ENCODE measurements around the gene DNAJA1.

Gene DNAJA1

DNA sequence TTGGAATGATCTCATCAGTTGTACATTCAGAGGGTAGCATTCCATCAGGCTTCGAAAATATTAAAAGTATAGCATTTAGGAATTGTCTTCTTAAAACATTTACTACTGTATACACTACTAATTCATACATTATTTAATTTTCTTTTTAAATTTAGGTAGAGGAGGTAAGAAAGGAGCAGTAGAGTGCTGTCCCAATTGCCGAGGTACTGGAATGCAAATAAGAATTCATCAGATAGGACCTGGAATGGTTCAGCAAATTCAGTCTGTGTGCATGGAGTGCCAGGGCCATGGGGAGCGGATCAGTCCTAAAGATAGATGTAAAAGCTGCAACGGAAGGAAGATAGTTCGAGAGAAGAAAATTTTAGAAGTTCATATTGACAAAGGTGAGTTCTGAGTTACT, 5.2 kb downstream of the DNAJA1 start:
- no peak overlapping the region for H3K27ac Mint-ChIP-seq
- H3K4me3 Mint-ChIP-seq: no peak overlapping the region
- no peaks in the 10 kb centered on the region for H3K27me3 Mint-ChIP-seq (ENCODE audit: low read depth)
- H3K4me1 Mint-ChIP-seq: peaks cover 39% of the 10 kb centered on the region
- H3K36me3 Mint-ChIP-seq (ENCODE audit: low read depth): peaks cover 79% of the 10 kb centered on the region
- H3K9me3 Mint-ChIP-seq: no peaks in the 10 kb centered on the region
- TF ChIP-seq, protein P1, sequence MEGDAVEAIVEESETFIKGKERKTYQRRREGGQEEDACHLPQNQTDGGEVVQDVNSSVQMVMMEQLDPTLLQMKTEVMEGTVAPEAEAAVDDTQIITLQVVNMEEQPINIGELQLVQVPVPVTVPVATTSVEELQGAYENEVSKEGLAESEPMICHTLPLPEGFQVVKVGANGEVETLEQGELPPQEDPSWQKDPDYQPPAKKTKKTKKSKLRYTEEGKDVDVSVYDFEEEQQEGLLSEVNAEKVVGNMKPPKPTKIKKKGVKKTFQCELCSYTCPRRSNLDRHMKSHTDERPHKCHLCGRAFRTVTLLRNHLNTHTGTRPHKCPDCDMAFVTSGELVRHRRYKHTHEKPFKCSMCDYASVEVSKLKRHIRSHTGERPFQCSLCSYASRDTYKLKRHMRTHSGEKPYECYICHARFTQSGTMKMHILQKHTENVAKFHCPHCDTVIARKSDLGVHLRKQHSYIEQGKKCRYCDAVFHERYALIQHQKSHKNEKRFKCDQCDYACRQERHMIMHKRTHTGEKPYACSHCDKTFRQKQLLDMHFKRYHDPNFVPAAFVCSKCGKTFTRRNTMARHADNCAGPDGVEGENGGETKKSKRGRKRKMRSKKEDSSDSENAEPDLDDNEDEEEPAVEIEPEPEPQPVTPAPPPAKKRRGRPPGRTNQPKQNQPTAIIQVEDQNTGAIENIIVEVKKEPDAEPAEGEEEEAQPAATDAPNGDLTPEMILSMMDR (IDR thresholded peaks at IDR 0.05; ENCODE audit: unreplicated experiment in 3 of 3): no peak

DNA sequence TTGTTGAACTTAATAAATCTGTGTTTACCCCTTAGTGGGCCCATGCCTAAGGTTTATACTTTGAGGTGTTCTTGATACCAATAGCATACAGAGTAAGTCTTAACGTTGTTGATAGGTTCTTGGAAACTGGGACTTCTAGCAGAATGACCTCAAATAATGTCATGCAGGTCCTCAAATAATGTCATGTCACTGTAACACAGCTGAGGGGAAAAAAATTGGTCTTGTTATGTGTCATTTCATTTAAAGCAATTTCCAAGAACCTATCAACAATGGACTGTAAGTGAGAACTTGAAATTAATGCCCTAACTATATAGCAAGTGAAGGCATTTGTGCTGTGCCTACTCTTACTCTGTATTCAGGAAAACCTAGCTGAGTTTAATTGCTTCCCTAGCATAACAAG, 7.2 kb downstream of the DNAJA1 start:
- TF ChIP-seq, protein P1 (IDR thresholded peaks at IDR 0.05; ENCODE audit: unreplicated experiment in 3 of 3): no peak
- Mint-ChIP-seq H3K4me3 (no peak overlapping the region), H3K27me3 (ENCODE audit: low read depth) (no peaks in the 10 kb centered on the region), H3K4me1 (peaks cover 25% of the 10 kb centered on the region), H3K9me3 (no peaks in the 10 kb centered on the region), H3K27ac (peak overlapping the region; percentile 9 to 50 (median 17)), H3K36me3 (ENCODE audit: low read depth) (peaks cover 83% of the 10 kb centered on the region)

DNA sequence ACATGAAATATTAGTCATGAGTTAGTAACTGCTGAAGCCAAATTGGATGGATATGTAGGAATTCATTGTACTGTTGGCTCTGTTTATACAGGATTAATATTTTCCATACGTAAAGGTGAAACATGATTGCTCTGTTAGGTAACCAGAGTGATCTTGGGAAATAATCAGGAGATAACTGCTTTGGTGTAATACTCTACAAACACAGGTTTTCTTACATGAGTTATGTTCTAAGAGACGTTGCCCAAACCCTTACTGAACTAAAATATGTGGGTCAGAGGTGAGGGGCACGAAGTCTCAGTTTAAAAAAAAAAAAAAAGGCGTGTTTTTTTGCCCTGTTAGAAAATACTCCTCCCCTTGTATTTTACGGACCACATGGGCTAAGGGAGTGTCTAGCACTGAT, 7.8 kb downstream of the DNAJA1 start:
- peak overlapping the region; percentile 9 to 50 (median 17) for H3K27ac Mint-ChIP-seq
- H3K9me3 Mint-ChIP-seq: no peaks in the 10 kb centered on the region
- no peaks in the 10 kb centered on the region for H3K27me3 Mint-ChIP-seq (ENCODE audit: low read depth)
- H3K36me3 Mint-ChIP-seq (ENCODE audit: low read depth): peaks cover 85% of the 10 kb centered on the region
- H3K4me3 Mint-ChIP-seq: no peak overlapping the region
- TF ChIP-seq, protein P1 (IDR thresholded peaks at IDR 0.05; ENCODE audit: unreplicated experiment in 3 of 3): no peak
- peaks cover 23% of the 10 kb centered on the region for H3K4me1 Mint-ChIP-seq

DNA sequence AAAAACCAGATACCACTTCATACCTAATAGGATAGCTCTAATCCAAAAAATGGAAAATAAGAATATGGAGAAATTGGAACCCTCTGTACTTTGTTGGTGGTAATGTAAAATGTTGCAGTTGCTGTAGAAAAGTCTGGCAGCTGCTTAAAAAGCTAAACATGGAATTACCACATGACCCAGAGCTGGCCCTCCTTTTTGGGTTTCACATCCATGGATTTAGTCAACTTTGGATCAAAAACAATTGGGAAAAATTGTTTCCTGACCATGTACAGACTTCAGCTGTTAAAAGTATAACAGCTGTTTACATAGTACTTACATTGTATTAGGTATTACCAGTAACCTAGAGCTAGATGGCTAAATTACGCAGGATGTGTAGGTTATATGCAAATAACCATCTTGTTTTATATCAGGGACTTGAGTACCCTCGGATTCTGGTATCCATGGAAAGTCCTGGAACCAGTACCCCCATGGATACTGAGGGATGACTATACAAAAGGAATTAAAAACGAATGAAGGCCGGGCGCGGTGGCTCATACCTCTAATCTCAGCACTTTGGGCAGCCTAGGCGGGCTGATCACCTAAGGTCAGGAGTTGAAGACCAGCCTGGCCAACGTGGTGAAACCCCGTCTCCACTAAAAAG, 15.8 kb downstream of the DNAJA1 start:
- H3K27ac Mint-ChIP-seq: peak overlapping the region; percentile 28 to 54 (median 45)
- H3K36me3 Mint-ChIP-seq (ENCODE audit: low read depth): peaks cover 32% of the 10 kb centered on the region
- H3K27me3 Mint-ChIP-seq (ENCODE audit: low read depth): no peaks in the 10 kb centered on the region
- H3K9me3 Mint-ChIP-seq: no peaks in the 10 kb centered on the region
- peaks cover 17% of the 10 kb centered on the region for H3K4me1 Mint-ChIP-seq
- no peak overlapping the region for H3K4me3 Mint-ChIP-seq
- TF ChIP-seq, protein P1 (IDR thresholded peaks at IDR 0.05; ENCODE audit: unreplicated experiment in 3 of 3): no peak

DNA sequence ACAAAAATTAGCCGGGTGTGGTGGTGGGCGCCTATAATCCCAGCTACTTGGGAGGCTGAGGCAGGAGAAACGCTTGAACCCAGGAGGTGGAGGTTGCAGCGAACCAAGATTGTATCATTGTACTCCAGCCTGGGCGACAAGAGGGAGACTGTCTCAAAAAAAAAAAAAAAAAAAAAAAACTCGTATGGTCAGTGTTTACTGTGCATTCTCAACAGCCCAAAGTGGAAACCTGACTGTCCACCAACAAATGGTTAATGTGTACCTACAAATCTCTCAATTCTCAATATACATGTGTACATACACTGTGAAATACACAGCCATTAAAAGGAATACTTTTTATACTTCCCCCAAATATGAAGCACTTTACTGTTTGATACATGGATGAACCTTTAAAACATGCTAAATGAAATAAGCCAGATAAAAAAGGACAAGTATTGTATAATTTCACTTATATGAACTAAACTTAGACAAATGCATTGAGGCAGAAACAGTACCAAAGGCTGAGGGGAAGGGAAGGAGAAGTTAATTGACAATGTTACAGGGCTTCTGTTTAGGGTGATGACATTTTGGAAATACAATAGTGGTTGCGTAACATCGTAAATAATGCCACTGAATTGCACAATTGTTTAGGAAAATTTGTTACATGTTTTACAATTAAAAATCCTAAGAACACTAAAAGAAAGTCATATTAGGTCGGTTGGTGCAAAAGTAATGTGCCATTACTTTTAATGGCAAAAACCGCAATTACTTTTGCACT, 16.5 kb downstream of the DNAJA1 start:
- H3K4me3 Mint-ChIP-seq: no peak overlapping the region
- peaks cover 21% of the 10 kb centered on the region for H3K4me1 Mint-ChIP-seq
- TF ChIP-seq, protein P1 (IDR thresholded peaks at IDR 0.05; ENCODE audit: unreplicated experiment in 3 of 3): no peak

More for the DNA sequence above, 16.5 kb downstream of the DNAJA1 start:
- Mint-ChIP-seq H3K27ac (peak overlapping the region in 2 of 3 experiments; percentile 1 to 45), H3K36me3 (ENCODE audit: low read depth) (peaks cover 30% of the 10 kb centered on the region), H3K9me3 (no peaks in the 10 kb centered on the region), H3K27me3 (ENCODE audit: low read depth) (no peaks in the 10 kb centered on the region)
